NCI-H187 (cell line): ENCODE data around the gene PTPRH.

ENCODE experiments used
- DNase-seq, 2 experiments: peaks; one replicate each; lab custom pipeline; 2025; lab: John Stamatoyannopoulos, UW

Gene PTPRH

DNA sequence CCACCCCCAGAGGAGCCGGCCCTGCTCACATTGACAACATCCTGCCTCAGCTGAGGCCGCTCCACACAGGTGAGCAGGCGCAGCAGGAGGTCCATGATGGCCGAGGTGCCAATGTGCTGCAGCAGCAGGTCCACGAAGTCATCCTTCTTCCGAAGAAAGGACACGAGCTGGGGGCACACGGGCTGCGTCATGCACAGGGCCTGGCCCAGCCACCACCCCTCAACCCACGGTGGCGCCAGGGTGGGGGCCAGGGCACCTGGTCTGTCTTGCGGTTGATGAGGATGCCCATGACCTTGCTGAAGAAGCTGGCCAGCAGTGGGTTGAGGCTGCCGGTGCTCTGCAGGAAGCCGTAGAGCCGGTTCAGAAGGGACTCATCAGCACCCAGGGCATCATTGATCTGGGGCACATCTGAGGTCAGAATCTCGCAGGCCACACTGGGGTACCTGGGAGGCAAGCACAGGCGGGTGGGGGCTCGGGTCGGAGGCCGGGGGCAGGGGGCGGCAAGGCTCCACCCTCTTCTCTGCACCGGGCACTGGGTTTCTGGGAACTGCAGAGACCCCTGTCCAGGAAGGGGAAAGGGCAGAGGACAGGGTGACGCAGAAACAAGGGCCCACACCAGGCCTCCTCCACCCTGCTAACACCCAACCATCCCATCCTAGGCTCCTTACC is 36.1 kb upstream of the PTPRH start:
- no peak for DNase-seq

DNA sequence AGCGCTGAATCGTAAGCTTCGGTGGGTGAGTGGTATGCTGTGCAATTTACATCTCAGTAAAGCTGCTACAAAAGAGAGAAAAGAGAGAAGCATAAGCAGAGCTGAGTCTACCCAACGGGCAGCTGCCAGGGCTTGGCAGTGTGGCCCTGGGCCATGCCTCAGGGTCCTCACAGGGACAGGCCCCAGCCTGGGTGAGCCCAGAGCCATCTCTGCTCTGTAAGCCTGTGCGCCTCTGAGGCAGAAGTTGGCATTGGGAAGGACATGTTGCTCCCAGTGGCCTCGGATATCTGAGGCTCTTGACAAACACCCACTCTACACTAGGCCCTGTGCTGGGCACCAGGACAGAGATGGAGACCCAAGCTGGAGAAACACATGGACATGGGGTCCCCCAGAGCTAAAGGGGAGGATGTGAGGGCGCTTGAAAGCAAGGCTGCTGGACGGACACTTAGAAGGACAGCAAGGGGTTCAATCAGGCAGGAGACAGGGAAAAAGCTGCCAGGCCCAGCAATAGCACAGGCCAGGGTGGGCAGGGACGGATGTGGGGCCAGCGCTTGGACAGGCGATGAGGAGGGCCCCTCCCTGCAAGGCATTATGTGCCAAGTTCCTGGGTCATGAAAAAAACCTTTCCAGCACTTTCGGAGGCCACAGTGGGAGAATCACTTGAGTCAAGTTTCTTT is 34.8 kb upstream of the PTPRH start:
- DNase-seq, result no peak

DNA sequence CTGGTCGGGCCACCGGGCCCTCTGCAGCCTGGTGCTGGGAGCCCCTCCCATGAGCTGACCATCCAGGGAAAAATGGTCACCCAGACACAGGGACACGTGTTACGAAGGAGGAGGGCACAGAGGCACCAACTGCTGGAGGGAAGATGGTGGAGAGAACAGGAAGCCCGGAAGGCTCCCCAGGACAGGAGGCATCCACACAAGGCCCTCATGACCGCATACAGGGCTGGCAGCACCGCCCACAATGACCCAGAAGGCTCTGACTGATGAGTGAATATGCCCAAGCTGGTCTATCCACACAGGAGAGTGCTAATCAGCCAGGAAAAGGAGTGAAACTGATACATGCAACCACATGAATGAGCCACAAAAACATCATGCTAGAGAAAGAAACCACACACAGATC is 33.2 kb upstream of the PTPRH start:
- no peak for DNase-seq

DNA sequence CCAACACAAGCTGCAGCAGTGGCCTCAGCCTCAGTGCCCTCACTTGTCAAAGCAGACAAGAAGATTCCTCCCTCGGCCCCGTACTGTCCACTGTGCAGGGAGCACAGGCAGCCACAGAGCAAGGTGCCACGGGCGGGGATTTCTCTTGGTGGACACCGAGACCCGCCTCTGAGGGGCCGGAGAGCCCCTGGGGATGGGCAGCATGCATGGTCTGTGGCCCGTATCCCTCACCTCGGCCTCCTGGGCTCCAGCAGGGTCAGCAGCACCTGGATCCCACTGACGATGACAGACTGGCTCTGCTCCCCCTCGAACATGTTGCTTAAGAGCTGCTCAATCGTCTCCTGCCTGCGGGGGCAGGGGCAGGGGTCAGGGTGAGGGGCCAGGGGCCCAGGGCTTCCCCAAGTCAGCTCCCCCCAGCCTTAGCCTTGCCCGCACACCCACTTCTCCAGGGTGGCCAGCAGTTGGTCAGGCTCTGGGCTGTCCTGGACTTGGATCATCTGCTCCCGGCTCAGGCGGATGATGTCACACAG is 32.7 kb upstream of the PTPRH start:
- no peak for DNase-seq

DNA sequence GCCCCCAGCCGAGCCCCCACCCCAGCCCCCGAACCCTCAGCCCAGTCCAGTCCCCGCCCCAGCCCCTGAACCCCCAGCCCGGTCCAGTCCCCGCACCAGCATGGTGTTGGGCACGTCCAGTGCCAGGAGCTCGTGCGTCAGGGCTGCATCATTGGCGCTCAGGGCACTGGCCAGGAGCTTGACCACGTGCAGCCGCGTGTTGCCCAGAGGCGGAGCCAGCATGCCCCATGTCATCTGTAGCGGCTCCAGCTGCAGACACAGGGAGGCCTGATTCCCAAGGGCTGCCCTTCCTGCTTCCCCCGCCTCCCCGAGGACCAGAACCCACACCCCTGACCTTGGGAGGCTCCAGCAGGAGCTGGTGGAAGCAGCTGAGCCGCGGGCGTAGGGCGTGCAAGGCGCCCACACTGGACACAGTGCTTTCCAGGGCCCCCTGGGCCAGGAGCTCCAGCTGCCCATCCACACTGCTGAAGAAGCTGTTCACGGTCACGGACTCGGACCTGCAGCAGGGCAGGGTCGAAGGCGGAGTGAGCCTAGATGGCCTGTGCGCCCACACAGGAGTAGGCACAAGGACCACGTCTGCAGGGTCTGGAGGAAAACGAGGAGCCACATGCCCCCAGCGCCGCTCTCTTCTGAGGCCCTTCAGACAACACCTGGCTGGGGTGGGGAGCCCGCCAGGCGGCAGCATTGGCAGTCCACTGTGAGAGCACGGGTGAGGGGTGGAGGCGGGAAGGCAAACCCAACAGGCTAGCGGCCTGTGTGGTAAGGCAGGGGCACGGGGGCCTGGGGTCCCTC is 32.0 kb upstream of the PTPRH start:
- DNase-seq, result no peak

DNA sequence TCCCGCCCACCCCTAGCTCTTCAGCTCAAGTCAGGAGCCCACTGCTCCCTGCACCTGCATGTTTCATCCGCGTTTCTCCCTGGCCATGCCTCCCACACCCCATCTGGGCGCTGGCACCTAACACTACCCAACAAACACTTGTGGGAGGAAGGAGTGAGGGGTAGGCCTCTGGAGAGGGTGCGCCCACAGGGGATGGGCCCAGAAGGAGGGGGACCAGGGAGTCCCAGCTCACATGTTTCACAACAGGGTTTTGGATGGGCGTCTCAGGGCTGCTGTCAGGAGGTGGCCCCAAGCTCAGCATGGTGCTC is 31.4 kb upstream of the PTPRH start:
- DNase-seq, result no peak

DNA sequence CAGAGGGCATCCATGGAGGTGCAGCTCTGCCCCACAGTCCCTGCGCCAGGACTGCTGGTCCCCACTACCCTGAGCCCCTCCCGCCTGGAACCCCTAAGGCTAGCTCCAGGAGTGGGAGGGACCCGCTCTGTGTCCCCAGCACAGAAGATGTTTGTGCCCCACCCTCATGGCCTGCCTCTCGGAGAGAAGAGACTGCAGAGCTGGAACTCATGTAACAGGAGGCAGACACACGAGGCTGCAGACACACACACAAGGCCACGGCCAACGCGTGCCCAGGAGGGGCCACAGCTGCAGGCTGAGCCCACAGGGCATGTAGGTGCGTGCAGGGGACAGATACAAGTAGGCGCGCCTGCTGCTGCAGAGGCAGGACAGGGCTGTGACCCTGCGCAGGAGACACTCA is 29.7 kb upstream of the PTPRH start:
- no peak for DNase-seq

DNA sequence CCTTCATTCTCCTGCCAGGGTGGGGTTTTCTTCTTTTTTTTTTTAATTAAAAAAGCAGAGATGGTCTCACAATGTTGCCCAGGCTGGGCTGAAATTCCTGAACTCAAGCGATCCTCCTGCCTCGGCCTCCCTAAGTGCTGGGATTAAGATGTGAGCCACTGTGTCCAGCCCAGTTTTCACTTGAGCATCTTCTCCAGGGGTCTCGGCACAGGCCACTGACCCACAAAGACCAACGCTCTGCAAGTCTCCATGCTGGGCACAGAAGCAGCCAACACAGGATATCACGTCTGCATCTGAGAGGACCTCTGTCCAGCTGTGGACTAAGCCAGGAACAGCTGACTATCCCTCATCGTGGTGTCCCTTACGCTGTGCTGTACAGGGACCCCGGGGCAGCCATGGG is 28.7 kb upstream of the PTPRH start:
- no peak for DNase-seq

DNA sequence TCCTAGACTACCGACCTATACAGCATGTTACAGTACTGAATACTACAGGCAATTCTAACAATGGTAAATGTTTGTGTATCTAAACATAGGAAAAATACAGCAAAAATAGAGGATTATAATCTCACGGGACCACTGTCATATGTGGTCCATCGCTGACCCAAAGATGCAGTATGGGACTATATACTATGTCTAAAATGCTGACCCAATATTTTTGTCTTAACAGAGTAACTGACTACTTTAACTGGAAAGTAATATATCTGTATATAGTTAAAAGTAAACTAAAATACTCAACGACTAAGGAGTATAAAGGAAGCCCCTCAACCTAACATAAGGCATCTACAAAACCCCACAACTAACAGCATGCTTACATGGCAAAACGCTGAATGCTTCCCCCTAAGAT is 23.7 kb upstream of the PTPRH start:
- no peak for DNase-seq

DNA sequence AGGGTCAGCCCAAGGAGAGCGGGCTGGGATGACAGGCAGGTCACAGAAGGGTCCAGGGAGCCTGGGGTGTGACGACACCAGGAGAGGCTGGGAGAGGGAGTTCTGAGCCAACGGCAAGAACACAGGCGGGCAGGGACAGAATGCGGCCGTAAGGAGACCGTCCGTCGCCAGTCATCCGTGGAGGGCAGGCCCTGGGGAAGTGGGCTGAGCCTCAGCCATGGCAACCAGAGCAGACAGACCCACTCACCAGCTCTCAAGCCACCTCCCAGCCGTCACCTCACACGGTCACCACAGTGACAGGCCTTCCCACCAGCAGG is 22.9 kb upstream of the PTPRH start:
- DNase-seq, result no peak

DNA sequence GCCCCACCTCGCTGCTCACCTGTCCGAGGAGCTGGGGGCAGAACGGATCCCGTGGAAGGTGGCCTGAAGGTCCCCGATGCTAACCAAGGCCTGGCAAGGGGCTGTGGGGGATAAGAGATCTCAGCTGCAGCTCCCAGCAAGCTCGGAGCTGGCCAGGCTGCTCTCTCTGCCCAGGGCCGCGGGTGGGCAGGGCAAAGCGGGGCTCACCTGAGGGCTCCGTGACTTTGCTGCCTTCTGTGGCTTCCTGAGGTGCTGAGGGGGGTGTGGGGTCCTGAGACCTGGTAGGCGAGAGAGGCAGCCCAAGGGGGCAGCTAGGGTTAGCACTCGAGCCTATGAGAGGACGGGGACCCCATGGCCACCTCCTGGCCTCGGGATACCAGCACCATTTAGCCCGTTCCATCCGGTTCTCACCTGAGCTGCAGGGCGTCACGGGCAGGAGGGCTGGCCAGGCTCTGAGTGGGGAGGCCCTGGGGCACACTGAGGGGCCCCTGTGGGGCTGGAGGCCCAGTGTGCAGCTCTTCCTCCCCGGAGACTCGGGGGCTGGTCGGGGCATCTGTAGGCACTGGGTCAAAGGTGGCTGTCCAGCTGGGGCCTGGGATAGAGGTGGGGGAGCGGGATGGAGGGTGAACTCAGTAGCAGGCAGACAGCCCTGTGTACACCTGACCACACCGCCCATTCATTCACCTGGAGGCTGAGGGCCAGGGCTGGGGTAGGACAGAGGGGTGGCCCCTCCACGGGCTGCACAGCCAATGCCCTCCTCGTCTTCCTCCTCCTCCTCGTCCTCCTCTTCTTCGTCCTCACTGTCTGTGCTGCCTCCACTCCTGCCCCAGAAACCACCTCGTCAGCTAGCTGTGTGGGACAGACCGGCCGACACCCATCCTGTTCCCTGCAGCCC is 22.3 kb upstream of the PTPRH start:
- DNase-seq, result no peak

DNA sequence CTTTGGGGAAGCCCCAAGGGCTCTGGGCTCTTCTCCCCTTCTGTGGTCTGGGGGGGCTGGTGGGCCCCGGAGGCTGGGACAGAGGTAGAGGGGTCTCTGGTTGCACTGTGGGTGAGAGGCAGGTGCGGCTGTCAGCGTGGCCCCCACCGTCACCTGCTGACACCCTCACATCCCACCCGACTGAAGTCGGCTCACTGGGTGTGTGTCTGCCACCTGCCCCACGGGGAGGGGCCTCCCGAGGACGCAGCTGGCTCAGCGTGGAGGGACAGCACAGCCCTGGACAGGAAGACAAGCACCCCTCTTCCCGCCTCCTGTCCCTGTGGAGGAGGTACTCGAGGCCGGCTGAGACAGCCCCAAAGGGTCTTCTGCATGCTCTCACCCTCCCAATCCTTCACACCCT is 21.5 kb upstream of the PTPRH start:
- no peak for DNase-seq

DNA sequence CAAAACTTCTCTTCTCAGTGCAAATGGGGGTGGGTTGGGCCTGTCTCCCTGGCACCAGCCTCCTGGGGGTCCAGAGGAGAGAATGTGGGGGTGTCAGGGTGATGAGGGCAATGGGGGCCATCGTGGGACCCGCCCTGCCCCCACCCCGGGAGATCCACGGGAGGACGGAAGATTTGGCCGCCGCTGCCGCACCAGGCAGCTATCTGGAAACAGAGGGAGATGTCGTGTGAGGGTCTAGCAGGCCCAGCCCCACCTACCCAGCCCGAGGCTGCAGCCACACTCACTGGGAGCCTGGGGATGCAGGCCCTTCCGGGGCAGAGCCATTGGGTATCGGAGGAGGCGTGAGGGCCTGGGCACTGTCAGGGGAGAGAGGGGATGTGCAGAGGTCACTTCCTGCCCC is 21.0 kb upstream of the PTPRH start:
- DNase-seq, result no peak

DNA sequence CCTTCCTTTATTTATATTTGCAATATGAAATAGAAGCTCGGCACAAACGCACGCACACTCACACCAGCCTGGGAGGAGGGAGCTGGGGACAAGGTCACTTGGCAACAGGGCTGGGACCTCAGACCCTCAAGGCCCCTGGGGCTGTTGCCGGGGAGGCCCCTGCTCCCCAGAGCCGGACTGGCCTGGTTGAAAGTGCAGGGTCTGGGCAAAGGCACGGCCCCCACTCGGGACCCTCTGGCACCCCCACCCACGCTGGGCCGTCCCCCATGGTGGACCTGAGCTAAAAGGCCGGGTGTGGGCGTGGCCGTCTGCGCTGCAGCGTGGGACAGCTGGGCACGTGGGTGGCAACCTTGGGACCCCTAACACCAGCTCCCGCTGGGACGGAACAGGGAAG is 20.5 kb upstream of the PTPRH start:
- no peak for DNase-seq

DNA sequence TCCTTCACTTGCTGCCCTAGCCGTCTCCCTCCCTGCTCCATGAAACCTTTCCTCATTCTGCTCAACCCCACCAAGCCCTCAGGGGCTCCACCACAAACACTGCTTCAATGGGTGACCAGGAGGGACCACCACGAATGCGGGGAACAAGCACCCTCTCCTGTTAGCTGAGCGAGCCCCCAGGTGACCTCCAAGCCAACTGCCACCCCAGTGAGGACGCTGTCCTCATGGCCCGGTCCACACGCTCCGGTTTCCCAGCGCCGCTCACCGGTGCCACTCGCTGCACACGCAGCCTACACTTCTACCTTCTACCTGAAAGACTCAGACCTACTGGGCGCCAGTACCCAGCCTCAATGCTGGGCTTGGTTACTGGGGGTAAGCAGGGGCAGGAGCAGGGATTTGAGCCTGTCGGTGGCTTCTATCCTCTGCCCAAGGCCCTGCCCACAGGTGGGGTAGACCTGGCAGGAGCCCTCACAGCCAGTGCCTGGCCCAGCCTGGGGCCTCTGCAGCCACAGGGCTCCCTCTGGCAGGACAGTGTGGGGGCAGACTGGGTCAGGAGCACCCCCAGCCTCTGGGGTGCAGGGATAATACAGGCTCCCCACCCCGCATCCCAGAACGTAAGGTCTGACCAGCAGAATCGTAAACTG is 20.0 kb upstream of the PTPRH start:
- no peak for DNase-seq

DNA sequence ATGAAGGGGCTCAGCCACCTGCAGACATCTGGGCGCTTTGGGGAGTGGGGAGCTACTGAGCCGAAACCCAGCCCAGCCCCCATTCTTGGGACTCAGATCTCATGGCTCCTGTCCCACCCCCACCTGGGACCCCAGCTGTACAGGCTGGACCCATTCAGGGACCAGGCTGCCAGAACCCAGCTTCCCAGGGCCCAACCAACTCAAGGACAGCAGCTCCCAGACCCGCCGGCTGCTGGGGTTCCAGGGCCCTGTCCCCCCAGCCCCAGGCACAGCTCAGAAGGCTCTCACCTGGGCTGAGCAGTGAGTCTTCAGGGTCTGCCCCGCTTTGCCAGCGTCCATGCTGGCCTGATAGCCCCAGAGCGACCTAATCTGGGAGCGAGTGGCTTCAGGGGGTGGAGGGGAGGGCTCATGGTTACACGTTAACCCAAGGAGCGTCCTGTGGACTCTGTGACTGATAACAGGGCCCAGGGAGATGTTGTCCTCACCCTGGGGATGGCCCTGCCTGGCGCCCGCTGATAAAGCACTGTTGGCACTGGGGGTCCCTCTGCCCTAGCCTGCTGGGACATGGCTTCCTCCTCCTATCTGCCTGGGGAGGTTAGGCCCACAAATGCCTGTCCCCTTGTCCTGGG is 19.2 kb upstream of the PTPRH start, which contains the start of gene TMEM86B:
TSS of gene TMEM86B (minus strand) at position 361 of the 629 bp plus-strand sequence. CDS start at position 339, 22 bp downstream.
- DNase-seq, result no peak

DNA sequence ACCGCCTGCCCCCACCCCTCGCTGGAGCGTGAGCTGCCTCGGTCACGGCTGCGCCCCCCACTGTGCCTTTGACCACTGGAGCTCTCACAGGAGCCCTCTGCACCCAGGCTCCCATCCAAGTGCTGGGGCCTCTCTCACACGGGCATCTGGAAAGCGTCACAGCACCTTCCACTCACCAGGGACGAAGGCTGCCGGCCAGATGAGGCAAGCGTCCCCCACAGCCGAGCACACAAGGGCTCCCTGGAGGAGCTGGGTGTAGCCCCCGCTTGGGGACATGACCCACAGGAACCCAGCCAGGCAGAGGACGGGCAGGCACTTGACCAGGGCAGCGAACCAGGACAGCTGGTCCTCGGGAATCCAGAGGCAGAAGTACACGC is 18.7 kb upstream of the PTPRH start:
- no peak for DNase-seq

DNA sequence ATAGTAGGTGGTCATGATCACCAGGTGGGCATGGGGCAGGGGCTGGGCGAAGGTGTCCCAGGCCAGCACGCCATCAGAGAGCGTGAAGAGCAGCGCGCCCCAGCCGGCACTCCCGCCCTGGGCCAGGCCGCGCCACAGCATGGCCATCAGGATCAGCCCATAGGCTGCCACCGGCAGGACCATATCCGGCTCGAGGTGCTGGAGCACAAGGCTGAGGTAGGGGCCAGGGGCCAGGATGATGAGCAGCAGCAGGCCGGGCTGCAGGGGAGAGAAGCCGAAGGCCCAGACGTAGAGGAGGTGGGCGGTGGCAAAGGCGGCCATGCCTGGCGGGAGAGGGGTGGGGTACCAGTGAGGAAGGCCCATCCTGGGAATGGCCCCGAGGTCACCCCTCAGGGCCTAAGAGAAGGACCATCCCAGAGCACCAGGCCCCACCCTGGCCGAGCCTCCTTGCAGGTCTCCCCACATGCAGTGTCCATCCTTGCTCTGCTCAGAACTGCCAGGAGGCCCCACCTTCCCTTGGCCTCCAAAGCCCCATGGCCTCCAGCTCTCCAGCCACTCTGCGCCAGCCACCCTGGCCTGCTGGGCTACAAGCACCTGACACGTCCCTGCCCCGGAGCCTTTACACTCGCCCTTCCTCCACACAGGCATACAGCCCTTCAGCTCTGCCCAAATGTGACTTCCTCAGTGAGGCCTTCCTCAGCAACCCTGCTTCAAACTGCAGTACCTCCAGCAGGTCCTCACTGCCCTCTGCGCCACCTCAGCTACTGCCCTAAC is 18.1 kb upstream of the PTPRH start:
- no peak for DNase-seq

DNA sequence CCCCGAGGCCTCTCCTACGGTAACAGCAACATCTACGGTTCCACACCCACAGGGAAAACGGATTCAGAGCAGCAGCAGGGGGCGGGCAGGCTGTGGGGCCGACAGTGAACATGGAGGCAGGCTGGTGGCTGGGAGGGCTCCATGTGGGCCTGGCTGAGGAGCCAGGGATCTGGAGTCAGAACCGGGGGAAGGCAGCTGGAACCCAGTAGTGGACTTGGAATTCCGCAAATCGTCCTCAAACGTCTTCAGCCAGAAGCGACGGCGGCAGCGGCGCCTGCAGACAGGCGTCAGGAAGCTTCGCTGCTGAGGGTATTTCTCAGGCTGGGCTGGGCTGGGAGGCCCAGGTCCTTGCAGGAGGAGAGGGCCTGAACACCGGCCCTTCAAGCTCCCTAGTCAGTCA is 17.5 kb upstream of the PTPRH start:
- DNase-seq, result no peak

DNA sequence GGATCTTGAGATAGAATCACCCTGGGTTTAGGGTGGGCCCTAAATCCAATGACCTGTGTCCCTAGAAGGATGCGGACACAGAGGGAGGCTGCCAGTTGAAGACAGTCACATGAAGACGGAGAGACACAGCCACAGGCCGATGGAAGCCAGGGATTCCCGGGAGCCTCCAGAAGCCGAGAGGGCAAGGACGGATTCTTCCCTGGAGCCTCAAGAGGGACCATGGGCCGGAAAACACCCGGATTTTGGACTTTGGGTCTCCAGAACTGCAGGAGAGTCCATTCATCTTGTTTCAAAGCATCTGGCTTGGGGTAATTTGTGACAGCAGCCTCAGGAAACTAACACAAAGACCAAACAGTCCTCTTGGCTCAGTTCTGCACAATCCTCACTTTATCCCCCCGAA is 17.0 kb upstream of the PTPRH start:
- DNase-seq, result no peak
